Stimulated activated CD8-positive, alpha-beta memory T cell treated with anti-CD3 and anti-CD28 coated beads, Interleukin-4, amount 100 ng/mL, for 1 hour (primary cell): ENCODE measurements around the gene NFATC2.

Experiments used
- DNase-seq, 2 donors: peaks; one replicate each; pipeline ENCODE4 v3.0.0-alpha.2; 2020; ENCODE audit warnings: low read depth in 2 of 2, low spot score in 1 of 2

Gene NFATC2

GRCh38 chr20:51432875-51433274, 109.6 kb downstream of the NFATC2 start:
- DNase-seq, result no peak

DNA sequence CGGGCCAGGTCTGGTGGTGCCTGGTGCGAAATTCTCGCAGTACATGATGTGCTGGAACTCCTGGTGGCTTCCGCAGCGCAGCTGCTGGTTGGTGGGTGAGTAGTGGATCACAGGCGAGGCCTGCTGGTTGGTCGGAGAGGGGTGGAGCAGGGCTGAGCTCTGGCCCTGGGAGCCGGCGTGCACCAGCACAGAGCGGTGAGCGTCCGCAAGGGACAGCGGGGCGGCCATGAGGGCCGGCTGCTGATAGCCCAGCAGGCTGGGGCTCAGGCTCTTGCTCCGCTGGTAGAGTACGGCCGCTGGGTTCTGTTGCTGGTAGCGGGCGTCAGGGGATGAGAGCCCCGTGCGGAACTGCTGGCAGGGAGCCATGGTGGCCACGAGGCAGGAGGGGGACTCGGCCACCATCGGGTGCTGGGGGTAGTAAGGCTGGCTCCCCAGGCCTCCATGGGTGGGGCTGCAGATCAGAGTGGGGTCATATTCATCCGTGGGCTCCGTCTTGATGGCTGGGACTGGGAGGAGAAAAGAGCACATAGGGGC, 110.2 kb downstream of the NFATC2 start:
- no peak for DNase-seq

GRCh38 chr20:51431321-51431720, 111.2 kb downstream of the NFATC2 start:
- no peak for DNase-seq

GRCh38 chr20:51430198-51430950, 112.1 kb downstream of the NFATC2 start:
- no peak for DNase-seq

DNA sequence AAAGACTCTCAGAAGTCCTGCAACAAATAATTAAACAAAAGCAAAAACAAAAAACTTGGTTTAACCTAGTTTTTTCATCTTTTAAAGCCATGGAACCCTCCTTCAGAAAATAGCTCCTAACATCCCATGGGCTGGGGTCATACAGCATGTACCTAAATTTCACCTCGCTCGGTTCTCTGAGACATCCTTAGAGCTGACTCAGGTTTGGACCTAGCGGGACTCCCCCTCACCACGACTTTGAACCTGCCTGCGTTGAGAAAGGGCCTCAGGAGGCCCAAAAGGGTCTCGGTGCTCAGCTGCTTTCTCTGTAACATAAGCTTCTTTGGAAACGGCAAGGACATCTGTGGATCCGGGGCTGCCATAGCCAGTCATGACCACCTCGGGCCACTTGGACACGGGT, 112.8 kb downstream of the NFATC2 start:
- DNase-seq, result no peak

- no peak for DNase-seq
Observed at GRCh38 chr20:51429144-51429482, 113.4 kb downstream of the NFATC2 start.

DNA sequence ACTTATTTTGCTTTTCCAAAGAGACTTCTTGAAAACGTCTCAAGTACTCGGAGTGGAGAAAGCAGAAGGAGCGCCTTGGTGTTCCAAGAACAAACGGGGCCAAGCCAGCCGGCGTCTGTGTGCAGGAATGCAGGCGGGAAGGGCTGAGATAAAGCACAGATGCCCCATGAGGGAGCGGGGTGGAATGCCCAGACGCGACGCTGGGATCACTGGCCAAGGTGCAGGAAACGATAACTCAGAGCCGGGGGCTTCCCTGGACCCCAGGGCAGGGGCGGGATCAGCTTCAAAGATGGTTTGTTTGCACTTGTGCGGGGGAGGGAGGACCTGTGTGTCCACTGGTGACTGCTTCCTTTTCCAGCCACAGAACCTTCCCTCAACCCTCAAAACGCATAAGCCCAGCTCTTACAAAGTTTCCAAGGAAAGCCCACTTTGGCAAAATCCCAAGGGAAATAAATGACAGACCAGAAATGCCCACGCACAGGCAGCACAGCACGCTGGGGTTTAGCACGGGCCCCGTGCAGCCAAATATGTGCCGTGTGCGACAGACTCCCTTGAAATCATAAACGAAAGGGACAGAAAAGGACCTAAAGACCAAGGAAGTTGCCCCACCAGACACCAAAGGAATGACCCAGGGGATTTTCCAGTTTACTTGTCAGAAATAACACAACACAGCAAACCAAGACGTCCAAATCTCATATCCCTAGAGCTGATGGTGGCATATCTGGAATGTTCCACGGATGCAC, 113.9 kb downstream of the NFATC2 start:
- no peak for DNase-seq

GRCh38 chr20:51427651-51428291, 114.7 kb downstream of the NFATC2 start:
- DNase-seq, result no peak

- DNase-seq, result no peak
Observed at GRCh38 chr20:51426718-51427650, 115.5 kb downstream of the NFATC2 start.

DNA sequence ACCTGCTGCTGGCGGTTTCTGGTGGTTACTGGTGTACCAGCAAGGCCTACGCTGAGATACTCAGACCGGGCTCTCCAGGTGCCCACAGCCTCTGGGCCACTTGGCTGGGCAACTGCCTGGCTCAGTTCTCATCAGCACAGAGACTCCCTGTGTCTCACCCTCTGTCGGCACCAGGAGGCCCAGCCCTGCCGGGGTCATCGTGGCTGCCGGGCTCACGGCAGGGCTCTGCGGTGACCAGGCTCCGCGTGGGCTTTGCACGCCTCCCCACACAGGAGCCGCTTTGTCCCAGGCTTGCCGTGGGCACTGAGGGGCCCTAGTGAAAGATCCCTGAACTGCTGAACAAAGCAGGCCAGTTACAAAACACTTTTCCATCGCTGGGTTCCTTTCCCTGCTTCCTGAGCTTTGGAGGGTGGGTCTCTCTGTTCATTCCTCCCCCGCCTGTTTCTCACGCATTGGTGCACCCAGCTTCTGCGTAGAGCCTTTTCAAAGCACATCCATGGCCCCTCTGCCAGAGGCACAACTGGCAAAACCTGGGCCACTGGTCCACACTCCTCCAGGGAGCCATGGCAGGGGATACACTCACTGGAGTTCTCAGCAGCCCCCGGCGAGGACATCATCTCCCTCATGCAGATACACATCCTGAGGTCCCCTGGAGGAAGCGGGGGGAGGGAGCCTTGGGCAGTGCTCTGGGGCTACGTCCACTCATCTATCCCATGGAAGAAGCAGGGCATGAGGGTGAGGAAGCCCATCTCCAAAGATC, 117.0 kb downstream of the NFATC2 start:
- no peak for DNase-seq

DNA sequence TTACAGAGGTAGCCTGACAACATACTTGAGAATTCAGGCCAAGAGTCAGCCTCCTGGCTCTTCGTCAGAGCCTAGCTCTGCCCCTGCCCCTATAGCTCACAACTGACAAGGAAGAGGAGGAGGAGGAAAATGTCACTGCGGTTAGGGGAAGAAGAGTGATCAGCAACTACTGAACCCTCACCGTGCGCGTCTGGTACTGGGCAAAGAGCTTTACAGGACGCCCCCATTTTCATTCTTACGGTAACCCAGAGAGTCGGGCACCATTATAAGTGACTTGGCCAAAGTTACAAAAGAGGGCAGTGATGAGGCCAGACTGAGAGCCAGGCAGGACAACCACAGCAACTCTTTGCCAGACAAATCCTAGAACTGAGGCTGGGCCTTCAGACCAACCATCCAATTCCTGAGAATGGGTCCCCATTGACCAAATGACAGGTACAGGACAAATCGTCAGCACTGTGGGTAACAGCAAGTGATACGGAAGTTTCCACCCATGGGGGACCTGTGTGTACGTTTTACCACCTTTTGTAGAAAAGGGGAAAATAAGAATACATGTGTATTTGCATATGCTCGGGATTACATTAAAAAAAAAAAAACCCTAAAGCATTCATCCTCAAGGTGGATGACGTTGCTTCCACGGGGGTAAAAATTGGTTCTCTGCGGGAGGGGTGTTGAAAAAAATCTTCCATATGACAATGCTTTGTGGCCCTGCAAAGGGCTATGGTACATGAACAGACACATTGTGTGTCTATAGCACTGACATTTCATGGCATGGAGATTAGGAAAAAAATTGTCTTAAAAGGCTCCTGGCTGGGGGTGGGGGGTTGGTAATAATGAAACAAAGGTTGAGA, 118.0 kb downstream of the NFATC2 start:
- no peak for DNase-seq

- no peak for DNase-seq
Observed at GRCh38 chr20:51423810-51424209, 118.7 kb downstream of the NFATC2 start.

GRCh38 chr20:51423290-51423667, 119.2 kb downstream of the NFATC2 start:
- DNase-seq, result no peak

DNA sequence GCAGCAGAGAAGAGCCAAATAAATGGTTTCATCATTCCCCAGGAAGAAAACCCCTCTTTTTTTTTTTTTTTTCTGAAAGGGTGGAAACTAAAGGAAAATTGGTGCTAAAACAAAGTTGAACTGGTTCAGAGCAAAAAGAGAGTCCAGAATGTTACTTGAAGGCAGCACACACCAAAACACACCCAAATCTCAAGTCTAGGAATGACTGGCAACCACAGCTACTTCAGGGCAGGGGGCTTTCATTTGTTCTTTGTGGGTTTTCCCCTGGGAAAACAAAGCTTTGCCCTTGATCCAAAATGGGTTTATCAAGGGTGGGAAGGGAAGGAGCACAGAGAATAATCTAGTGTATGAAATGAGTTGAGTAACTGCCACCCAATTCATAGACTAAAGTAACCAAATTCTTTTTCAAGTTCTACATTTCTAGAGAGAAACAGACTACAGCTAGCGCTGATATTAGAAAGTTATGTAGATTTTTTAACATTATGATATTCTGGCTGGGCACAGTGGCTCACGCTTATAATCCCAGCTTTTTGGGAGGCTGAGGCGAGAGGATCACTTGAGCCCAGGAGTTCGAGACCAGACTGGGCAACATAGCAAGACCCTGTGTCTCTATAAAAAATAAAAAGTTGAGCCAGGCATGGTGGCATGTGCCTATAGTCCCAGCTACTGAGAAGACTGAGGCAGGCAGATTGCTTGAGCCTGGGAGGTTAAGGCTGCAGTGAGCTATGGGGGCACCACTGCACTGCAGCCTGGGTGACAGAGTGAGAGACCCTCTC, 119.8 kb downstream of the NFATC2 start:
- DNase-seq, result no peak

GRCh38 chr20:51420805-51421204, 121.7 kb downstream of the NFATC2 start:
- no peak for DNase-seq

DNA sequence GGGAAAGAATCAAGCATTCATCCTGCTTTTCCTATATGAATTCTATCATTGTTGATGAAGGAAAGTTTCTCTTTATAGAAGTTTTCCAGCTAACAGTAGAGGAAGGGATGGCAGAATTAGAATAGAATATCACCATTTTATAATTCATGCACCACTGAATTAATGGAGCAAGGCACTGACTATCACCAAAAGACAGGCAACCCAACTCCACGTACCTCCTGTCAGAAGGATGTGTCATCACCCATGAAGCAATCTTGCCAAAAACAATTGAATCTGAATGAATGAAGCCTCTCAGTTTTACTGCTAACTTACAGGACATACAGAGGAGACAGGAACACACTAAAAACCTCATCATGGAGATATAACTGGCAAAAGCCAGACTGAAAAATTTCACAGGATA, 122.4 kb downstream of the NFATC2 start:
- DNase-seq, result no peak

GRCh38 chr20:51419646-51420045, 122.9 kb downstream of the NFATC2 start:
- no peak for DNase-seq

DNA sequence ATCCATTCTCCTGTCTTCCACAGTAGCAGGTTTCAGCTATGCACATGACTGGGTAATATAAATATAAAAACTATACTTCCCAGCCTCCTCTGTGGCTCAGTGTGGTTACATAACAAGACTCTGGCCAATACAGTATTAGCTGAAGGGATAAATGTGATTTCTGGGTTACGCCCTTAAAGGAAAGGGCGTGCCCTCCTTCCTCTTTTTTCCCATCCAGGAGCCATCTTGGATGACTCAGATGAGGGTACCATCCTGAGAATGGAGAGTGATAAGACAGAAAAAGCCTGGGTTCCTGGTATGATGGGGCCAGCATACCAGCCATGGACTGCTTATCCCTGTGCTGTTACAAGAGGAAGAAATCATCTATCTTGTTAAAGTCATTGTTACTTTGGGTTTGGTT, 123.3 kb downstream of the NFATC2 start:
- no peak for DNase-seq

GRCh38 chr20:51418137-51418529, 124.4 kb downstream of the NFATC2 start:
- no peak for DNase-seq
